Mesendoderm (in vitro differentiated cells): Measurements from ENCODE around the gene CENPS.
"Not testable (repeated sequence)": the region's sequence is repeated elsewhere in the genome, so short reads cannot be mapped to it uniquely, and the experiment has no call there.

Experiments used
- DNase-seq: peaks from one replicate; pipeline ENCODE4 v3.0.0; 2013
- H2AK5ac ChIP-seq: 2 replicates; pipeline ENCODE4 v1.6.1; 2013; ENCODE audit warnings: low read length, inconsistent platforms
- H2BK120ac ChIP-seq: 2 replicates; pipeline ENCODE4 v1.6.1; 2013; ENCODE audit warnings: low read depth, mild to moderate bottlenecking, low read length, moderate library complexity, mixed read lengths
- H2BK15ac ChIP-seq: replicated peaks from 2 replicates; pipeline ENCODE4 v1.6.1; 2013; ENCODE audit warnings: low read depth, mild to moderate bottlenecking, moderate library complexity
- H2BK5ac ChIP-seq: 2 replicates; pipeline ENCODE4 v1.6.1; 2013; ENCODE audit warnings: low read length, inconsistent platforms
- H3K18ac ChIP-seq: 2 replicates; pipeline ENCODE4 v1.6.1; 2013; ENCODE audit warnings: mild to moderate bottlenecking, low read length, mixed read lengths
- H3K23ac ChIP-seq: one replicate; pipeline ENCODE4 v1.6.1; 2013; ENCODE audit warnings: low read length
- H3K27ac ChIP-seq: 2 replicates; pipeline ENCODE4 v1.5.1; 2013; ENCODE audit warnings: low read depth, mild to moderate bottlenecking, inconsistent platforms, low read length, moderate library complexity
- H3K27me3 ChIP-seq: 2 replicates; pipeline ENCODE4 v1.6.1; 2013; ENCODE audit warnings: low read length, control low read depth, mild to moderate bottlenecking, inconsistent platforms; ENCODE audit not compliant: insufficient read depth, poor library complexity
- H3K36me3 ChIP-seq: 2 replicates; pipeline ENCODE4 v1.6.1; 2013; ENCODE audit warnings: low read length, inconsistent platforms; ENCODE audit not compliant: control insufficient read depth, insufficient read depth
- H3K4ac ChIP-seq: one replicate; pipeline ENCODE4 v1.6.1; 2013; ENCODE audit warnings: low read depth, mild to moderate bottlenecking, low read length, moderate library complexity
- H3K4me1 ChIP-seq: 2 replicates; pipeline ENCODE4 v1.6.1; 2013; ENCODE audit warnings: low read depth, low read length, inconsistent platforms; ENCODE audit not compliant: control insufficient read depth
- H3K4me2 ChIP-seq: 2 replicates; pipeline ENCODE4 v1.6.1; 2013; ENCODE audit warnings: low read length
- H3K4me3 ChIP-seq: 2 replicates; pipeline ENCODE4 v1.5.1; 2013; ENCODE audit warnings: mild to moderate bottlenecking, low read length
- H3K56ac ChIP-seq: one replicate; pipeline ENCODE4 v1.6.1; 2013; ENCODE audit warnings: low read length
- H3K79me1 ChIP-seq: 2 replicates; pipeline ENCODE4 v1.6.1; 2013; ENCODE audit warnings: low read length, inconsistent platforms
- H3K79me2 ChIP-seq: 2 replicates; pipeline ENCODE4 v1.6.1; 2013; ENCODE audit warnings: mild to moderate bottlenecking, low read length; ENCODE audit not compliant: control insufficient read depth, insufficient read depth
- H3K9ac ChIP-seq: 2 replicates; pipeline ENCODE4 v1.6.1; 2013; ENCODE audit warnings: low read length, inconsistent platforms
- H4K5ac ChIP-seq: one replicate; pipeline ENCODE4 v1.6.1; 2013; ENCODE audit warnings: low read length
- H4K8ac ChIP-seq: one replicate; pipeline ENCODE4 v1.6.1; 2013; ENCODE audit warnings: low read depth, mild to moderate bottlenecking, control low read depth, low read length, moderate library complexity
- WGBS: extraction: QIAGEN DNeasy Blood & Tissue Kit; methylation state at CpG from one replicate; pipeline ENCODE4 v1.1.7; 2013; ENCODE audit warnings: low lambda C conversion rate, missing lambda C conversion rate; ENCODE audit not compliant: insufficient coverage; ENCODE audit errors: extremely low coverage; 5-methylcytosine and 5-hydroxymethylcytosine counted together

Gene CENPS

GRCh38 chr1:10407201-10407600 lies 23.0 kb upstream of the CENPS start:
- Histone ChIP-seq H4K5ac (no peak overlapping the region), H3K79me1 (peaks cover 3% of the 10 kb centered on the region), H3K4ac (no peak overlapping the region), H3K18ac (no peak overlapping the region), H3K23ac (no peak overlapping the region), H2BK15ac (no peak overlapping the region), H3K56ac (no peak overlapping the region), H3K4me2 (no peak overlapping the region), H3K27ac (no peak overlapping the region), H4K8ac (no peak overlapping the region), H3K4me3 (no peak overlapping the region), H2BK120ac (no peak overlapping the region), H3K79me2 (no peaks in the 10 kb centered on the region), H3K9ac (no peak overlapping the region), H2AK5ac (no peak overlapping the region), H3K36me3 (peaks cover 37% of the 10 kb centered on the region), H3K4me1 (no peaks in the 10 kb centered on the region), H2BK5ac (no peak overlapping the region), H3K27me3 (no peaks in the 10 kb centered on the region)
- DNase-seq = no peak
- WGBS = no CpG with 5 or more reads among the region's 2 CpGs

GRCh38 chr1:10415211-10415930 lies 14.9 kb upstream of the CENPS start:
- Histone ChIP-seq H3K36me3 (peaks cover 23% of the 10 kb centered on the region), H4K5ac (no peak overlapping the region)

GRCh38 chr1:10415967-10416366 lies 14.3 kb upstream of the CENPS start:
- not testable (repeated sequence) for H3K4me3 ChIP-seq, H3K23ac ChIP-seq, H4K8ac ChIP-seq, H4K5ac ChIP-seq, H2BK15ac ChIP-seq, H3K27ac ChIP-seq, H3K56ac ChIP-seq, H3K4me1 ChIP-seq, H3K9ac ChIP-seq, DNase-seq, H3K79me1 ChIP-seq, H3K27me3 ChIP-seq, H3K18ac ChIP-seq, H2BK5ac ChIP-seq, H3K4me2 ChIP-seq, H2AK5ac ChIP-seq, H2BK120ac ChIP-seq, H3K79me2 ChIP-seq, H3K4ac ChIP-seq
- peaks cover 26% of the 10 kb centered on the region for H3K36me3 ChIP-seq
- WGBS = no CpG with 5 or more reads among the region's 1 CpG

More at GRCh38 chr1:10415211-10415930, 14.9 kb upstream of the CENPS start:
- no peak overlapping the region for H4K8ac ChIP-seq
- no peak overlapping the region for H3K4me3 ChIP-seq
- H2BK120ac ChIP-seq = no peak overlapping the region
- H3K4me2 ChIP-seq = no peak overlapping the region
- no CpG with 5 or more reads among the region's 6 CpGs for WGBS
- H3K56ac ChIP-seq = peak overlapping the region; percentile 52
- no peak overlapping the region for H2BK5ac ChIP-seq
- H3K27me3 ChIP-seq = no peaks in the 10 kb centered on the region
- H3K79me1 ChIP-seq = no peaks in the 10 kb centered on the region
- peak overlapping the region; percentile 36 for H3K27ac ChIP-seq
- no peak overlapping the region for H3K18ac ChIP-seq
- H3K4ac ChIP-seq = no peak overlapping the region
- H3K9ac ChIP-seq = no peak overlapping the region
- H2AK5ac ChIP-seq = no peak overlapping the region
- DNase-seq = peak; percentile 92
- no peaks in the 10 kb centered on the region for H3K79me2 ChIP-seq
- H3K4me1 ChIP-seq = peaks cover 3% of the 10 kb centered on the region
- H3K23ac ChIP-seq = no peak overlapping the region
- H2BK15ac ChIP-seq = no peak overlapping the region

- H3K79me2 ChIP-seq = not testable (repeated sequence)
- H3K36me3 ChIP-seq = peaks cover 24% of the 10 kb centered on the region
- WGBS = no CpG with 5 or more reads among the region's 8 CpGs
Measured at GRCh38 chr1:10418741-10419140, 11.5 kb upstream of the CENPS start.

GRCh38 chr1:10419351-10419750 lies 10.9 kb upstream of the CENPS start:
- no peak overlapping the region for H3K4me2 ChIP-seq

More at GRCh38 chr1:10418741-10419140, 11.5 kb upstream of the CENPS start:
- not testable (repeated sequence) for H2BK5ac ChIP-seq, H3K27ac ChIP-seq, DNase-seq, H3K4me1 ChIP-seq, H3K9ac ChIP-seq, H2BK120ac ChIP-seq, H2BK15ac ChIP-seq, H3K4ac ChIP-seq, H4K8ac ChIP-seq, H2AK5ac ChIP-seq, H4K5ac ChIP-seq, H3K18ac ChIP-seq, H3K79me1 ChIP-seq, H3K4me2 ChIP-seq, H3K27me3 ChIP-seq, H3K4me3 ChIP-seq, H3K56ac ChIP-seq, H3K23ac ChIP-seq

GRCh38 chr1:10421637-10422036 lies 8.6 kb upstream of the CENPS start:
- Histone ChIP-seq H2BK120ac (no peak overlapping the region), H3K27me3 (no peaks in the 10 kb centered on the region), H3K79me1 (no peaks in the 10 kb centered on the region), H3K79me2 (no peaks in the 10 kb centered on the region), H2BK15ac (no peak overlapping the region), H3K36me3 (peaks cover 23% of the 10 kb centered on the region), H3K4me1 (no peaks in the 10 kb centered on the region), H3K18ac (no peak overlapping the region), H3K4me3 (no peak overlapping the region), H3K4ac (no peak overlapping the region), H3K27ac (no peak overlapping the region), H3K9ac (no peak overlapping the region), H2AK5ac (no peak overlapping the region), H3K23ac (no peak overlapping the region), H2BK5ac (no peak overlapping the region), H4K8ac (no peak overlapping the region), H4K5ac (no peak overlapping the region), H3K56ac (no peak overlapping the region), H3K4me2 (no peak overlapping the region)
- WGBS = no CpG with 5 or more reads among the region's 5 CpGs
- DNase-seq = no peak

More at GRCh38 chr1:10419351-10419750, 10.9 kb upstream of the CENPS start:
- whole genome bisulfite sequencing = no CpG with 5 or more reads among the region's 15 CpGs
- no peaks in the 10 kb centered on the region for H3K79me2 ChIP-seq
- H3K27ac ChIP-seq = no peak overlapping the region
- no peak overlapping the region for H4K8ac ChIP-seq
- H2BK5ac ChIP-seq = no peak overlapping the region
- no peak overlapping the region for H2AK5ac ChIP-seq
- H3K4ac ChIP-seq = no peak overlapping the region
- no peak overlapping the region for H3K56ac ChIP-seq
- no peak overlapping the region for H2BK120ac ChIP-seq
- H3K9ac ChIP-seq = no peak overlapping the region
- no peak overlapping the region for H3K18ac ChIP-seq
- H3K36me3 ChIP-seq = peaks cover 24% of the 10 kb centered on the region
- no peak overlapping the region for H2BK15ac ChIP-seq
- no peak overlapping the region for H4K5ac ChIP-seq
- no peaks in the 10 kb centered on the region for H3K27me3 ChIP-seq
- H3K4me1 ChIP-seq = peaks cover 3% of the 10 kb centered on the region
- H3K23ac ChIP-seq = no peak overlapping the region
- no peak for DNase-seq
- no peaks in the 10 kb centered on the region for H3K79me1 ChIP-seq
- no peak overlapping the region for H3K4me3 ChIP-seq
